OCI-LY3 (cell line): ENCODE data around the gene ORAI3.

Source experiments
- EZH2phosphoT487 ChIP-seq: fragments of 200-600 bp; shearing (Covaris generic); IDR thresholded peaks from 2 replicates; pipeline ENCODE4 v1.6.1; 2018; ENCODE audit warnings: antibody characterized with exemption, mixed run types, low read depth
- TF ChIP-seq, protein P1 (sequence below): fragments of 200-600, 300-600 bp; sonication (generic); IDR thresholded peaks from 2 replicates; pipeline ENCODE4 v1.5.1; 2014; ENCODE audit warnings: antibody characterized with exemption, low read length, low read depth

DNA sequence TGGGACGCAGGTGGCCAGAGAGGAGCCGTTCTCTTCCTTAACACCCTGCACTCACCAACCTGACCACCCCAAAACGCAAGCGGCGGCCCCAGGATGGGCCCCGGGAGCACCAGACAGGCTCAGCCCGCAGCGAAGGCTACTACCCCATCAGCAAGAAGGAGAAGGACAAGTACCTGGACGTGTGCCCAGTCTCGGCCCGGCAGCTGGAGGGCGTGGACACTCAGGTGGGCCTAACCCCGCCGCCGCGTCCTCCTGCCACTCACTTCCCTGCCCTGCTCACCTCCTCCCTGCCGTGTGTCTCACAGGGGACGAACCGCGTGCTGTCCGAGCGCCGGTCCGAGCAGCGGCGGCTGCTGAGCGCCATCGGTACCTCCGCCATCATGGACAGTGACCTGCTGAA lies 31.6 kb downstream of the ORAI3 start:
- TF ChIP-seq, protein P1, sequence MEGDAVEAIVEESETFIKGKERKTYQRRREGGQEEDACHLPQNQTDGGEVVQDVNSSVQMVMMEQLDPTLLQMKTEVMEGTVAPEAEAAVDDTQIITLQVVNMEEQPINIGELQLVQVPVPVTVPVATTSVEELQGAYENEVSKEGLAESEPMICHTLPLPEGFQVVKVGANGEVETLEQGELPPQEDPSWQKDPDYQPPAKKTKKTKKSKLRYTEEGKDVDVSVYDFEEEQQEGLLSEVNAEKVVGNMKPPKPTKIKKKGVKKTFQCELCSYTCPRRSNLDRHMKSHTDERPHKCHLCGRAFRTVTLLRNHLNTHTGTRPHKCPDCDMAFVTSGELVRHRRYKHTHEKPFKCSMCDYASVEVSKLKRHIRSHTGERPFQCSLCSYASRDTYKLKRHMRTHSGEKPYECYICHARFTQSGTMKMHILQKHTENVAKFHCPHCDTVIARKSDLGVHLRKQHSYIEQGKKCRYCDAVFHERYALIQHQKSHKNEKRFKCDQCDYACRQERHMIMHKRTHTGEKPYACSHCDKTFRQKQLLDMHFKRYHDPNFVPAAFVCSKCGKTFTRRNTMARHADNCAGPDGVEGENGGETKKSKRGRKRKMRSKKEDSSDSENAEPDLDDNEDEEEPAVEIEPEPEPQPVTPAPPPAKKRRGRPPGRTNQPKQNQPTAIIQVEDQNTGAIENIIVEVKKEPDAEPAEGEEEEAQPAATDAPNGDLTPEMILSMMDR: no peak
- TF ChIP-seq EZH2phosphoT487: no peak
